ENCODE measurements around the gene HEXIM1.
A peak's percentile ranks its signal among the peaks of the same experiment; 100 is the strongest.

HEXIM1 gene

GRCh38 chr17:45129940-45130680 is 18.2 kb upstream of the HEXIM1 start:
- no peak for DNase-seq (ENCODE audit: low read depth, low spot score)

GRCh38 chr17:45130681-45131615 is 17.3 kb upstream of the HEXIM1 start:
- DNase-seq (ENCODE audit: low read depth, low spot score), result no peak

DNA sequence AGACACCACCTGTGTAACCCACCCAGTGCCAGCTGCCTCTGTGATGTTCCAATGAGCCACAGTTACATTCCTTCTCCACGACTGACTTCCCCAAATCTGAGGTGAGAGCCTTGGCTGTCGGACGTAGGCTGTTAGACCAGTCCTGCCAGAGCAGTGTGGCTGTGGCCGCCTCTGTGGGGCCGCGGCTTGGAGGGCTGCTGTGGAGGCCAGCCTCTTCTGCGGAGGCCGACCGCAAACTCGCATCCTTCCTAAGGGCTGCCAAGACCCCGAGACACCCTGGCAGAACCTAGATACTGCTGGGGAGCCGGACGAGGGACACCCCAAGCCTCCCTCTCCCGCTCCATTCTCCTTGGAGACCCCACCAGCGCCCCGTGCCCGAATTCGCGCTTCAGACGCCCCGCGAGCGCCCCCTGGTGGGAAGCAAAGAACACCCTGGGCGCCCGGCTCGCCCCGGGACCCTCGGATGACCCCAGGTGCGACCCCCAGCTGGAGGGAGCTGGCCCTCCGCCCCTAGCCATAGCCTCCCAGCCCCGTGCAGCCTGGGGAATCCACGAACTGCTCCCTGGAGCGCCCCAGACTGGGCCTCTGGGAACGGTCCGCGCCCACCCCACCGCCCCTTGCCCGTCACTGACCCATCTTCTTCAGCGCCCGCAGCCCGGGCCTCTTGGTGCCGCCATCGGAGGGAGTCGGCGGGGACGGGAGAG is 16.5 kb upstream of the HEXIM1 start:
- DNase-seq (ENCODE audit: low read depth, low spot score), result peak; percentile 69

DNA sequence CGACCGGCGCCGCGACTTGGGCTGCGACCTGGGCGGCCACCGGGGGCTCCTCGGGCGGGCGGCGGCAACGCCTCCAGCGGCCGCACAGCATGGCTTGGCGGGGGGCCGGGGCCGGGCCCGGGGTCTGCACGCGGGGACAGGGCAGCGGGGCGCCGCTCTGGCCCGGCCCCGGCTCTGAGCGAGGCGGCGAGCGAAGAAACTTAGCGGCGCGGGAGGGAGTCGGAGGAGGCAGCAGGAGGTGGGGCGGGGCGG is 16.0 kb upstream of the HEXIM1 start, which contains the start of gene PLCD3:
TSS of gene PLCD3 (minus strand) at position 196 of the 252 bp plus-strand sequence. CDS start at position 91, 105 bp downstream.
- no peak for DNase-seq (ENCODE audit: low read depth, low spot score)

GRCh38 chr17:45132572-45133463 is 15.5 kb upstream of the HEXIM1 start:
- peak; percentile 91 for DNase-seq (ENCODE audit: low read depth, low spot score)

DNA sequence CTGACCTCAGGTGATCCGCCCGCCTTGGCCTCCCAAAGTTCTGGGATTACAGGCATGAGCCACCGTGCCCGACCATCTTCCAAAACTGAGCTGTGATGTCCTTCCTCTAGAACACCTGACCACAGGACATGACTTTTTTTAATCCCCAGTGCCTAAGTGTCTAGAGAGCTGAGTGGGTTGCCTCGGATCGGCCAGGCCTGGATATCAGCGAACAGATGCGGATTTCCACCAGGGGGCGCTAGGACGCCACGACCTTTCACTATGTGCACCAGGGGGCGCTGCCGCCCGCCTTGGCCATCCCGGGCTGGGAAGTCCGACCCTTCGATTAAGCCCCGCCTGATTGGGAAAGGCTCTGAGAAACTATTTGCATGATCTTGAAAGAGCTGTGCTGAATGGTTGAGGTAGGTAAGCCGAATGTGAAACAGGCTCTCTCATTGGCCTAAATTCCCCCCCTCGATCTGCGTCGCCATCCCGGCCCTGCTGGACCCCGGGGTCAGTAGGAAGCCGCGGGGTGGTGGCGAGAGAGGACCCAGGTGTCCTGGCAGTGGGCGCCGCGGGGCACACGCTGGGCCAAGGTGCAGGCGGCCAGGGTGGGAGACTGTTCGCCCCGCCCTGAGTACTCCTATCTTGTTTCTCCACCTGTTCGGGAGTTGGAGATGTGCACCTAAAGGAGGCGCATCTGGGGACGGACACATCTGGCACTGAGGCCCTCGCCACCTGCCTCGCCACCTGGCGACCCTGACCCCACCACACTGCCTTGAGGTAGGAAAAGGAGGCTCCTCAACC is 12.9 kb upstream of the HEXIM1 start, which contains the start of gene ACBD4:
TSS of gene ACBD4 (plus strand) at position 496 of the 786 bp plus-strand sequence. CDS start 458 bp downstream, outside the sequence.
- peak; percentile 98 for DNase-seq (ENCODE audit: low read depth, low spot score)

DNA sequence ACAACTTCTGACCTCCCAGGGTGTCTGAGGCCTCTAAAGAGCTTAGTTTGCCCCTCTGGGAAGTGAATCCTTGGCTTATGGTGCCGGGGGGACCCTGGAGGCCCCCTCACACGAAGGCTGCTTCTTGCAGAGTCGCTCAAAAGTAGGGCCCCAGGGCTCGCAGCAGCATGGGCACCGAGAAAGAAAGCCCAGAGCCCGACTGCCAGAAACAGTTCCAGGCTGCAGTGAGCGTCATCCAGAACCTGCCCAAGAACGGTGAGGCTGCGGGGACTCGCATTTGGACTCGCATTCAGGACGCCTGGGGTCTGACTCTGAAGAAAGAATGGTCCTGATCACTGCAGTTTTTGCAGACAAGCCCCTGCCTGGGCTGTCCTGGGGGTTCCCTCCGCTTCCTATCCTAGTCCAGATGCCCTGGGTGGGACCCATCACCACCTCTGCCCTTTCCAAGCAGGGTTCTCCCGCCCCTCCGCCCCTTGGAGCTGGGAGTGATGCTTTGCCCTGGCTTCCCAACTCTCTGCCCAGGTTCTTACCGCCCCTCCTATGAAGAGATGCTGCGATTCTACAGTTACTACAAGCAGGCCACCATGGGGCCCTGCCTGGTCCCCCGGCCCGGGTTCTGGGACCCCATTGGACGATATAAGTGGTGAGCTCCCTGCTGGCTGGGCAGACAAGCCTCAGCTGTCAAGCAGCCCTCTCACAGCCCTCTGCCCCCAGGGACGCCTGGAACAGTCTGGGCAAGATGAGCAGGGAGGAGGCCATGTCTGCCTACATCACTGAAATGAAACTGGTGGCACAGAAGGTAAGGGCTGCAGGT is 12.1 kb upstream of the HEXIM1 start:
- DNase-seq (ENCODE audit: low read depth, low spot score), result no peak

GRCh38 chr17:45136846-45137560 is 11.3 kb upstream of the HEXIM1 start:
- DNase-seq (ENCODE audit: low read depth, low spot score), result no peak

GRCh38 chr17:45137561-45138305 is 10.5 kb upstream of the HEXIM1 start:
- DNase-seq (ENCODE audit: low read depth, low spot score), result no peak

DNA sequence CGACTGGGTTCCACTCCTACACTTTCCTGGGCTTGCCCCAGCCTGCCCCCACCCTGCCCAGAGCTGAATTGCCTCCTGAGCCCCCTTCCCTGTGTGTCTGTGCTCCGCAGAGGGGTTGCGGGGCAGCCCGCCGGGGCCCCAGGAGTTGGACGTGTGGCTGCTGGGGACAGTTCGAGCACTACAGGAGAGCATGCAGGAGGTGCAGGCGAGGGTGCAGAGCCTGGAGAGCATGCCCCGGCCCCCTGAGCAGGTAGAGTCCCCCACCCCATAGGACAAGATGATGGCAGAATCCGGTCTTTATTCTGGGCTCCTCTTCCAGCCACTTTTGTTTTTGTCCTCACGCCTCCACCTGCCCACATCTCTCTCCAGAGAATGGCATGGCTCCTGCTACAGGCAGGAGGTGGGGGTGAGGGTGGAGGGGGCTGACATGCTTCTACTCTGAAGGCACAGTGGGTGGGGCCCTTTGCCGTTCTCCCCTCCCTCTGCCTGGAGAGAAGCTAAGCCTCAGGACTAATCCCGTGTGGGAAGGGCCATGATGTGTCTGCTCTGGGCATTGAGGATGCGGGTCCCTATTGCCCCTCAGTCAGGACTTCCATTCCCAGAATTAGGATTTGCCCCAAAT is 9.3 kb upstream of the HEXIM1 start:
- DNase-seq (ENCODE audit: low read depth, low spot score), result no peak

DNA sequence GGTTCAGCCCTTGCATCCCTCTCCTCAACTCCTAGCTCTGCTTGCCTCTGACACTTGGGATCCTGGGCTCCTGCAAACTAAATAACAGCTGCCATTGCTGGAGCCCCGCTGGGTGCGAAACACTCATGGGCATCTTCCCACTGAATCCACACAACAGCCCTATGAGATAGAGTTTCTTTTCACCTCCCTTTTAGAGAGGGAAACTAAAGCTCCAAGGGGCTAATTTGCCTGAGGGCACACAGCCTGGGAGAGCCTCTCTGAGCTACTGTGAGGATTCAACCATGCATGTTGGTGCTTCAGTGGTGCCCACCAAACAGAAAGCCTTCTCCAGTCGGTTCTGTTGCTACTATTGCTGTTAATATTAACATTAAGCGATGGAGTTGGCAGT is 8.7 kb upstream of the HEXIM1 start:
- DNase-seq (ENCODE audit: low read depth, low spot score), result no peak

- no peak for DNase-seq (ENCODE audit: low read depth, low spot score)
Measured at GRCh38 chr17:45143094-45143670, 5.1 kb upstream of the HEXIM1 start.

GRCh38 chr17:45143767-45144198 is 4.5 kb upstream of the HEXIM1 start:
- DNase-seq (ENCODE audit: low read depth, low spot score), result peak; percentile 71

- peak; percentile 58 for DNase-seq (ENCODE audit: low read depth, low spot score)
Measured at GRCh38 chr17:45144199-45145034, 3.9 kb upstream of the HEXIM1 start.

DNA sequence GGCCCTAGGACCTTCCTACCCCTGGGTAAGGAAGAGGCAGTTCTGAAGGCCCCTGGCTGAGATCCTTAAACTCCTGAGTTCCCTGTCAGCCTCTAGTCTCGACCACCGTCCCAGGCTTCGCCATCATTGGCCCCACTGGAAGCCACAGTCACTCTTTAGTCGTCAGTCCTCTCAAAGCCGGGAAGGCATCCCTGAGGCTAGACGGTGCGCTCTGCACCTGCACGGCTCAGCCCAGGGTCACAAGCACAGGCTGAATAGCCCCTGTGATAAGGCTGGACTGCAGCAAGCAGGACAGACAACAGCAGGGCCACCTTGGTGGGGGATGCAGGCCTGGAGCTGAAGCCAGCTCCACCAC is 3.3 kb upstream of the HEXIM1 start:
- no peak for DNase-seq (ENCODE audit: low read depth, low spot score)

DNA sequence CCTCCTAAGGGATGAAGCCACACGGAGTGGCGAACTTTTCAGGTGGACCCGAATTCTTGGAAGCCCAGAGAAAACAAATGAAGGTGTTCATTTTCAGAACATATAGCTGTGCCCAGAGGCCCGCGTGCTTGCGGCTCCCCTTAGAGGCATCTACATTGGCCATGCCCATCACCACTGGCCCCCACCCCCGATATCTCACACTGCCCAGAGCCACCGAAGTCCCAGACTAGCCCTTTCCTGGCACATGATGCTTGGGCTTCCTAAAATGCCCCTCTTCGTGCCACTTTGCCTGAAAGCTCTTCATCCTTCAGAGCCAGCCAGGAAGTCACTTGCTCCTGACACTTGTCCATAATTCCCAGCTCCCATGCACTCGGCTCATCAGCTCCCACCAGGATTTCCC is 2.1 kb upstream of the HEXIM1 start:
- DNase-seq (ENCODE audit: low read depth, low spot score), result no peak

DNA sequence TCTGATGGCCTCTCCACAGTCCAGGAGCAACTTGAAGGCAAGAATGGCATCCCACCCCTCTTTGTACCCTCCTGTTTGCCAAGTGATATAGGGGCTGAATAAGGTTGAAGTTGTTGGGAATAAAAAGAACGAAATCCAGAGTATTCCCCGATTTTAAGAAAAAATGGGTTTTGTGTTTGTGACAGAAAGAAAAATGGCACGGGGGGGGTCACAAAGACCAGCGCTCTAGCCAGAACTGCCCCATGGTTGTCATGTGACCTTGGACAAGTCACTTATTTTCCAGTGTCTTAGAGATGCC is 1.7 kb upstream of the HEXIM1 start:
- DNase-seq (ENCODE audit: low read depth, low spot score), result no peak

All from astrocyte of the hippocampus (primary cell).